Smooth muscle cell (in vitro differentiated cells): Measurements from ENCODE around the gene NOL4L. TPM values are rescaled to one million over a fixed set of nuclear protein-coding genes. Genes with fewer than 3 reads are reported as not detected.

Source experiments
- DNase-seq: peaks from one replicate; lab custom pipeline; 2025; ENCODE audit not compliant: unreplicated experiment; lab: John Stamatoyannopoulos, UW
- H2AFZ ChIP-seq: fragments of 200-600 bp; sonication (generic); 2 replicates; pipeline ENCODE4 v1.6.0; 2016; ENCODE audit warnings: antibody characterized with exemption, low read depth, mild to moderate bottlenecking
- H3F3A ChIP-seq: fragments of 200-600 bp; sonication (generic); 2 replicates; pipeline ENCODE4 v1.6.0; 2017; ENCODE audit warnings: antibody characterized with exemption, low read depth
- H3K27ac ChIP-seq: fragments of 200-600 bp; sonication (generic); 2 replicates; pipeline ENCODE4 v1.5.1; 2016; ENCODE audit warnings: low read depth, mild to moderate bottlenecking
- H3K27me3 ChIP-seq: fragments of 200-600 bp; sonication (generic); 2 replicates; pipeline ENCODE4 v1.6.1; 2016; ENCODE audit warnings: low read depth, mild to moderate bottlenecking
- H3K36me3 ChIP-seq: fragments of 200-600 bp; sonication (generic); 2 replicates; pipeline ENCODE4 v1.5.1; 2016; ENCODE audit warnings: low read depth
- H3K4me1 ChIP-seq: fragments of 200-600 bp; sonication (generic); 2 replicates; pipeline ENCODE4 v1.5.1; 2016; ENCODE audit warnings: low read depth
- H3K4me2 ChIP-seq: fragments of 200-600 bp; sonication (generic); 2 replicates; pipeline ENCODE4 v1.6.0; 2016; ENCODE audit warnings: mild to moderate bottlenecking
- H3K4me3 ChIP-seq: fragments of 200-600 bp; sonication (generic); 2 replicates; pipeline ENCODE4 v1.5.1; 2016; ENCODE audit warnings: mild to moderate bottlenecking
- H3K79me2 ChIP-seq: fragments of 200-600 bp; sonication (generic); 2 replicates; pipeline ENCODE4 v1.6.0; 2016; ENCODE audit warnings: low read depth, mild to moderate bottlenecking
- H3K9ac ChIP-seq: fragments of 200-600 bp; sonication (generic); 2 replicates; pipeline ENCODE4 v1.6.0; 2016; ENCODE audit warnings: low read depth
- H3K9me3 ChIP-seq: fragments of 200-600 bp; sonication (generic); replicated peaks from 2 replicates; pipeline ENCODE4 v1.5.1; 2016; ENCODE audit warnings: low read depth
- H4K20me1 ChIP-seq: fragments of 200-600 bp; sonication (generic); 2 replicates; pipeline ENCODE4 v1.6.0; 2016; ENCODE audit warnings: low read depth
- WGBS: methylation state at CpG from one replicate; pipeline ENCODE4 v1.1.7; 2016; ENCODE audit warnings: low lambda C conversion rate; 5-methylcytosine and 5-hydroxymethylcytosine counted together
- polyA plus RNA-seq: library from polyadenylated mRNA; unstranded; fragments of >200 nt; fragmentation: Nextera tagmentation; extraction: Ambion mirVana; gene quantifications from 2 replicates; pipeline ENCODE4 v1.2.1, GENCODE V29; 2016
- total RNA-seq: library from RNA; depleted of rRNA; stranded (reverse); fragments of >200 nt; gene quantifications from 2 replicates; pipeline ENCODE4 v1.2.3, GENCODE V29; 2014
- TF ChIP-seq, protein P1 (sequence below): fragments of 200-600 bp; sonication (generic); IDR thresholded peaks from 2 replicates; pipeline ENCODE4 v1.5.1; 2017; ENCODE audit warnings: borderline replicate concordance, mild to moderate bottlenecking, antibody characterized with exemption; ENCODE audit not compliant: insufficient read depth, poor library complexity, severe bottlenecking

NOL4L gene
- total and polyA plus RNA-seq, 2 experiments from 2014 or later, result 26.0 to 26.2 TPM

DNA sequence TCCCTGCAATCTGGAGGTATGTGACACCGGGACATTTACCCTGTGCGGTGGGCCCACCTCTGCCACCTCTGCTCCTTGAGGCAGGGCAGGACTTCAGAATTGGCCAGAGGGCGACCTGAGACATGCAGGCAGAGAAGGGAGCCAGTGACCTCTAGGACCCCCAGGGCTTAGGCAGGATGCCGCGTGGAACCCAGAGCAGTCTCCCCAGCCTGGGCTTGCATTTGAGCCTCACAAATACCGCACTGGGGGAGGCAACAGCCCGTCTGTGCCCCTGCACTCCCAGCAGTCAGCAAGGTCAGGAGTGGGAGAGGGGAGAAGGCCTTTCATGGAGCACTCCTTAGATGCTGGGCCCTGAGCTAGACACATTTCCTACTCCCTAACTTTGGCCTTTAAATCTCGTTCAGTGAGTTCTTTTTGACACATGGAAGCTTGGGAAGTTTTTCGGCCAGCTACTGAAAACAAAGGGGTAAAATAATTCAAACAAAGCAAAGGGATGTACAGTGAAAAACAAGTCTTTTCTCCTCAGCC is 46.9 kb upstream of the NOL4L start:
- no peaks in the 10 kb centered on the region for H3K36me3 ChIP-seq
- WGBS, result 81% methylated on average over 9 of the region's 9 CpGs
- H3K4me1 ChIP-seq, result peaks cover 23% of the 10 kb centered on the region
- no peak for DNase-seq
- H3K27me3 ChIP-seq, result no peaks in the 10 kb centered on the region
- no peak overlapping the region for H2AFZ ChIP-seq
- TF ChIP-seq, protein P1, sequence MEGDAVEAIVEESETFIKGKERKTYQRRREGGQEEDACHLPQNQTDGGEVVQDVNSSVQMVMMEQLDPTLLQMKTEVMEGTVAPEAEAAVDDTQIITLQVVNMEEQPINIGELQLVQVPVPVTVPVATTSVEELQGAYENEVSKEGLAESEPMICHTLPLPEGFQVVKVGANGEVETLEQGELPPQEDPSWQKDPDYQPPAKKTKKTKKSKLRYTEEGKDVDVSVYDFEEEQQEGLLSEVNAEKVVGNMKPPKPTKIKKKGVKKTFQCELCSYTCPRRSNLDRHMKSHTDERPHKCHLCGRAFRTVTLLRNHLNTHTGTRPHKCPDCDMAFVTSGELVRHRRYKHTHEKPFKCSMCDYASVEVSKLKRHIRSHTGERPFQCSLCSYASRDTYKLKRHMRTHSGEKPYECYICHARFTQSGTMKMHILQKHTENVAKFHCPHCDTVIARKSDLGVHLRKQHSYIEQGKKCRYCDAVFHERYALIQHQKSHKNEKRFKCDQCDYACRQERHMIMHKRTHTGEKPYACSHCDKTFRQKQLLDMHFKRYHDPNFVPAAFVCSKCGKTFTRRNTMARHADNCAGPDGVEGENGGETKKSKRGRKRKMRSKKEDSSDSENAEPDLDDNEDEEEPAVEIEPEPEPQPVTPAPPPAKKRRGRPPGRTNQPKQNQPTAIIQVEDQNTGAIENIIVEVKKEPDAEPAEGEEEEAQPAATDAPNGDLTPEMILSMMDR, result no peak
- H3K9me3 ChIP-seq, result no peaks in the 10 kb centered on the region
- no peak overlapping the region for H3K4me3 ChIP-seq
- no peak overlapping the region for H3K27ac ChIP-seq
- no peak overlapping the region for H3K9ac ChIP-seq
- H3F3A ChIP-seq, result no peaks in the 10 kb centered on the region
- H4K20me1 ChIP-seq, result no peaks in the 10 kb centered on the region
- H3K4me2 ChIP-seq, result no peak overlapping the region
- H3K79me2 ChIP-seq, result no peaks in the 10 kb centered on the region

DNA sequence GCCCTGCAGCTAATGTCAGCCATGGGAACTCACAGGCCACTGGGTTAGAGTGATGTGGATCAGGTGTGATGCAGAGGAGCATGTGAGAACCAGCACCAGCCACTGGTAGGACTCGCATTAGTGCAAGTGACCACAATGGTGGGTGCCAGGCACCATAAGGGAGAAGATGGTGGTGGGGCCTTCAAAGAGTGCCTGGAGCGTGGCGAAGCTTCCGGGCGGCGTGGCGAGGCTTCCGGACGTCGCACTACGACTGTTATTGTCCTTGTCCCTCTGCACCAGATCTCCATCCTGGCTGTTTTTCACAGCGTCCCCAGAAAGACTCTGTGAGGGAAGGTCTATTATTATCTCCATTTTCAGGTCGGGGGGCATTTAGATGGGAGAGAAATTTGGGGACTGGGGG is 44.7 kb upstream of the NOL4L start:
- Histone ChIP-seq H3K4me2 (no peak overlapping the region), H3K4me3 (no peak overlapping the region), H2AFZ (no peak overlapping the region), H3K9ac (no peak overlapping the region), H3K36me3 (no peaks in the 10 kb centered on the region), H3K79me2 (no peaks in the 10 kb centered on the region), H3K27ac (no peak overlapping the region), H3F3A (no peaks in the 10 kb centered on the region), H3K9me3 (no peaks in the 10 kb centered on the region), H3K27me3 (no peaks in the 10 kb centered on the region), H3K4me1 (peaks cover 22% of the 10 kb centered on the region), H4K20me1 (no peaks in the 10 kb centered on the region)
- TF ChIP-seq, protein P1, result no peak
- 96% methylated on average over 13 of the region's 13 CpGs for WGBS
- no peak for DNase-seq

DNA sequence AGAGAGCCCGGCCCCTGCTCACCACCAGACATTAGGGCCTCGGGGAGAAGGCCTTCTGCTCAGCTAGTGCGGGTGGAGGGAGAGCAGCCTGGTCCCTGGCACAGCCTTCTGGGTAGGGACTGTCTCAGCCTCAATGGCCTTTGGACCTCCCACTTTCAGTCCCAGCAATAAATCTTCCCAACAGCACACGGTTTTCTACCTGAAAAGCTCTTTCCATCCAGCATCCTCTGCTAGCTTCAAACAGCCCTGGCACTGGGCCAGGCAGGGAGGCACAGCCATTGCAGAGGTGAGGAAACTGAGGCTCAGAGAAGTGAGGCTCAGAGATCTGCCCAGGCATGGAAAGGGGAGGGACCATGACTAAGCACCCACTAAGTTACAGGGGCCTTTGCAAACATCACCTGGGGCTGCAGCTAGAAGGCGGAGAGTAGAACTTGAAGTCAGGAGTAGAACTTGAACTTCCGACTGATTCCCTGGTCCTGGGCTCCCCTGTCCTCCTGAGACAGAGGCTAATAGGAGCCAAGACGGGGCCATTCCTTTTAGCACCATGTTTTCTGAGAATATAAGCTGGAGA is 43.9 kb upstream of the NOL4L start:
- Histone ChIP-seq H2AFZ (no peak overlapping the region), H3K79me2 (no peaks in the 10 kb centered on the region), H3K36me3 (no peaks in the 10 kb centered on the region), H3K4me2 (no peak overlapping the region), H3K27me3 (no peaks in the 10 kb centered on the region), H3K9ac (no peak overlapping the region), H3K4me3 (no peak overlapping the region), H3K9me3 (no peaks in the 10 kb centered on the region), H4K20me1 (no peaks in the 10 kb centered on the region), H3F3A (no peaks in the 10 kb centered on the region), H3K27ac (no peak overlapping the region), H3K4me1 (peaks cover 15% of the 10 kb centered on the region)
- no peak for DNase-seq
- 85% methylated on average over 7 of the region's 7 CpGs for WGBS
- TF ChIP-seq, protein P1, result no peak
